Endothelial cell of umbilical vein (primary cell): ENCODE results near the gene VTI1A. TPM values are rescaled to one million over a fixed set of nuclear protein-coding genes. Genes with fewer than 3 reads are reported as not detected.

Source experiments
- BruUV-seq: library from RNA; stranded (reverse); fragments of 400-500 nt; replicated peaks from 2 replicates; lab custom pipeline; 2021; lab: Mats Ljungman, UMichigan
- CTCF ChIA-PET: fragments of 300-600, 350-600 bp; sonication (Branson Sonifier 250); formaldehyde crosslinking; loops from one replicate; lab custom pipeline; 2021; ENCODE audit warnings: antibody characterized with exemption, inconsistent platforms; lab: Charles Lee
- POLR2A ChIA-PET: fragments of 300-600, 350-600 bp; sonication (Branson Sonifier 250); formaldehyde crosslinking; loops from one replicate; lab custom pipeline; 2021; ENCODE audit warnings: antibody characterized with exemption, inconsistent platforms; lab: Charles Lee
- DNase-seq: peaks from one replicate; pipeline ENCODE4 v3.0.0-alpha.2; 2011; ENCODE audit warnings: low read depth, low spot score
- FAIRE-seq: peaks from 2 replicates; lab custom pipeline; 2011; peaks lifted over from hg19 to GRCh38; lab: Jason Lieb, UNC
- H2AFZ ChIP-seq: 2 replicates; pipeline ENCODE4 v1.6.0; 2012; ENCODE audit warnings: low read depth, low read length, control low read depth, inconsistent platforms
- H3K27ac ChIP-seq: 2 replicates; pipeline ENCODE4 v1.5.1; 2011; ENCODE audit warnings: low read depth, mild to moderate bottlenecking, control low read depth, low read length, moderate library complexity; ENCODE audit not compliant: insufficient read depth
- H3K27me3 ChIP-seq, 2 experiments: 2 replicates each; pipeline versions ENCODE4 v1.6.0 to v1.6.1; 2011; ENCODE audit warnings: low read length in 2 of 2, mixed read lengths in 1 of 2; ENCODE audit not compliant: control insufficient read depth in 2 of 2, insufficient read depth in 2 of 2
- H3K36me3 ChIP-seq, 2 experiments: 2 replicates in 1 of 2; 3 replicates in 1 of 2; pipeline ENCODE4 v1.5.1; 2011; ENCODE audit warnings: low read length in 2 of 2, mild to moderate bottlenecking in 1 of 2, moderate library complexity in 1 of 2; ENCODE audit not compliant: control insufficient read depth in 2 of 2, insufficient read depth in 2 of 2; ENCODE audit errors: extremely low read depth in 1 of 2
- H3K4me1 ChIP-seq: 3 replicates; pipeline ENCODE4 v1.5.1; 2011; ENCODE audit warnings: mild to moderate bottlenecking, low read length; ENCODE audit not compliant: control insufficient read depth, insufficient read depth; ENCODE audit errors: extremely low read depth
- H3K4me2 ChIP-seq: 2 replicates; pipeline ENCODE4 v1.6.1; 2011; ENCODE audit warnings: low read length, control low read depth, mixed read lengths; ENCODE audit not compliant: insufficient read depth
- H3K4me3 ChIP-seq, 3 experiments: fragments of 200-600 bp in 1 of 3; sonication (generic), shearing (Covaris generic) in 1 of 3; replicated peaks in 1 of 3; 2 replicates each; pipeline ENCODE4 v1.5.1; 2011 to 2016; ENCODE audit warnings: control low read depth in 3 of 3, low read length in 3 of 3, mild to moderate bottlenecking in 2 of 3, inconsistent platforms in 1 of 3, low read depth in 1 of 3, moderate library complexity in 1 of 3; ENCODE audit not compliant: insufficient read depth in 1 of 3
- H3K79me2 ChIP-seq: 2 replicates; pipeline ENCODE4 v1.6.0; 2012; ENCODE audit warnings: low read length, inconsistent platforms; ENCODE audit not compliant: control insufficient read depth, insufficient read depth
- H3K9ac ChIP-seq: replicated peaks from 2 replicates; pipeline ENCODE3; 2011; ENCODE audit warnings: low read length, control low read depth; ENCODE audit not compliant: insufficient read depth; ENCODE audit errors: extremely low read depth
- H3K9me1 ChIP-seq: replicated peaks from 3 replicates; pipeline ENCODE4 v1.6.0; 2011; ENCODE audit warnings: mild to moderate bottlenecking, low read length; ENCODE audit not compliant: control insufficient read depth, insufficient read depth; ENCODE audit errors: extremely low read depth
- H3K9me3 ChIP-seq: replicated peaks from 2 replicates; pipeline ENCODE4 v1.5.1; 2012; ENCODE audit warnings: low read length, inconsistent platforms; ENCODE audit not compliant: control insufficient read depth, insufficient read depth
- H4K20me1 ChIP-seq: replicated peaks from 2 replicates; pipeline ENCODE3; 2011; ENCODE audit warnings: mild to moderate bottlenecking, low read length; ENCODE audit not compliant: control insufficient read depth, insufficient read depth; ENCODE audit errors: extremely low read depth
- EZH2 ChIP-seq: IDR thresholded peaks from 2 replicates; pipeline ENCODE4 v1.6.1; 2012; ENCODE audit warnings: borderline replicate concordance, low read depth, mild to moderate bottlenecking, moderate library complexity, low read length, inconsistent platforms; ENCODE audit not compliant: severe bottlenecking
- dilution Hi-C: fragments of 300-500 bp; cut with MboI; formaldehyde crosslinking; loops from one replicate; pipeline ENCODE4 v1.15.0; 2019; ENCODE audit warnings: low sequenced_read_pairs; ENCODE audit not compliant: extremely low pct_ligation_motif_present
- intact Hi-C: fragments of 100-400 bp; cut with micrococcal nuclease; formaldehyde crosslinking; loops from one replicate; pipeline ENCODE4 v1.10.0; 2022
- polyA plus RNA-seq, 4 experiments: library from polyadenylated mRNA; depleted of rRNA in 3 of 4; stranded (reverse) in 3 of 4; unstranded in 1 of 4; fragments of >200 nt; gene quantifications; 2 replicates each; pipeline versions ENCODE4 v1.2.1 to v1.2.3, GENCODE V29; 2011 to 2012; ENCODE audit warnings: missing spikeins in 1 of 4
- total RNA-seq: library from RNA; stranded (reverse); gene quantifications from 2 replicates; pipeline ENCODE4 v1.2.3, GENCODE V29; 2021
- TF ChIP-seq, protein P1 (sequence below): IDR thresholded peaks from 2 replicates; pipeline ENCODE4 v1.6.1; 2011; ENCODE audit not compliant: insufficient read depth, insufficient read length
- TF ChIP-seq, protein P2 (sequence below), 2 donors: IDR thresholded peaks; 1 replicate in 1 of 2; 2 replicates in 1 of 2; pipeline ENCODE4 v1.5.1; 2011; ENCODE audit warnings: low read length in 2 of 2, mild to moderate bottlenecking in 2 of 2, moderate library complexity in 2 of 2, control low read depth in 1 of 2, inconsistent platforms in 1 of 2, low read depth in 1 of 2; ENCODE audit not compliant: insufficient read depth in 1 of 2; ENCODE audit errors: extremely low read depth in 1 of 2

VTI1A gene
- total and polyA plus RNA-seq, 2 donors (not counting 3 experiments of a cell fraction or from before 2014, with no cell fraction given) = 10.8 to 35.6 TPM

DNA sequence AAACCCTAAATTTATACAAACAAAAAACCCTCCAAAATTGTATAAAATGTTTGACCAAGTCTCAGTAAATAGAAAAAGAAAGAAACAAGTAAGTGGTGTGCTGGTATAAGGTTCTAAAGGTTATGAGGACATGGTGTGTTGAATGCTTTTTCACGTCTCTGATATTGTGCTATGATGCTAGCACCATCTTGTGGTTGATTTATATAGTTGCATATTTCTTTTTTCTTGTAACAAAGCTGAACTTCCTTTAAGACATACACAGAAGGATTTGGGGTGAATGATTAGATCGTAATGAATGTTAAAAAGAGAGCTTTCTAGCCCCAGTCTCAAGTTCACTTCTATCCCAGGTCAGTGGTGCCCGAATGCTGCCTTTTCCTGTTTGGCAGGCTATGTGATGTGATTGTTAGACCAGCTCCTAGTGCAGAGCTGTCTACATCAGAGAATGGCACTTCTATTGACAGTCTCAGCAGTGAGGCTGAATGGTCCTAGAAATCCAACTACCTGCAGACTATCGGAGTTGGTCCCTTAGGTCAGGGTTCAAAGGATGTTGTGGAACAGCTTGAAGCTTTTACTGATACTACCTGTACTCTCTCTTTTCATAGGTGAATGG, 25.0 kb downstream of the VTI1A start:
- ChIA-PET CTCF (interaction anchor here (0.5 to 2.1 kb wide), 65 partner anchors 9 to 1553 kb away, joined by 3 to 43 read pairs (median 4); partner anchors contain the start of genes ADRA2A, BBIP1, GPAM and VTI1A), POLR2A (no interaction called here)
- H3K4me3 ChIP-seq = no peak overlapping the region
- TF ChIP-seq, protein P1, sequence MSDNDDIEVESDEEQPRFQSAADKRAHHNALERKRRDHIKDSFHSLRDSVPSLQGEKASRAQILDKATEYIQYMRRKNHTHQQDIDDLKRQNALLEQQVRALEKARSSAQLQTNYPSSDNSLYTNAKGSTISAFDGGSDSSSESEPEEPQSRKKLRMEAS = no peak
- TF ChIP-seq, protein P2, sequence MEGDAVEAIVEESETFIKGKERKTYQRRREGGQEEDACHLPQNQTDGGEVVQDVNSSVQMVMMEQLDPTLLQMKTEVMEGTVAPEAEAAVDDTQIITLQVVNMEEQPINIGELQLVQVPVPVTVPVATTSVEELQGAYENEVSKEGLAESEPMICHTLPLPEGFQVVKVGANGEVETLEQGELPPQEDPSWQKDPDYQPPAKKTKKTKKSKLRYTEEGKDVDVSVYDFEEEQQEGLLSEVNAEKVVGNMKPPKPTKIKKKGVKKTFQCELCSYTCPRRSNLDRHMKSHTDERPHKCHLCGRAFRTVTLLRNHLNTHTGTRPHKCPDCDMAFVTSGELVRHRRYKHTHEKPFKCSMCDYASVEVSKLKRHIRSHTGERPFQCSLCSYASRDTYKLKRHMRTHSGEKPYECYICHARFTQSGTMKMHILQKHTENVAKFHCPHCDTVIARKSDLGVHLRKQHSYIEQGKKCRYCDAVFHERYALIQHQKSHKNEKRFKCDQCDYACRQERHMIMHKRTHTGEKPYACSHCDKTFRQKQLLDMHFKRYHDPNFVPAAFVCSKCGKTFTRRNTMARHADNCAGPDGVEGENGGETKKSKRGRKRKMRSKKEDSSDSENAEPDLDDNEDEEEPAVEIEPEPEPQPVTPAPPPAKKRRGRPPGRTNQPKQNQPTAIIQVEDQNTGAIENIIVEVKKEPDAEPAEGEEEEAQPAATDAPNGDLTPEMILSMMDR (IDR thresholded peaks at IDR 0.05; ENCODE audit: extremely low read depth in 1 of 2, insufficient read depth in 1 of 2, low read depth in 1 of 2, low read length in 2 of 2) = peak; percentile 44 to 45
- H3K27ac ChIP-seq = no peak overlapping the region
- no peaks in the 10 kb centered on the region for H3K27me3 ChIP-seq
- H3K36me3 ChIP-seq = no peaks in the 10 kb centered on the region
- H3K4me1 ChIP-seq = no peaks in the 10 kb centered on the region
- no peaks in the 10 kb centered on the region for H4K20me1 ChIP-seq
- intact Hi-C loops = loop anchor here (1.0 kb wide), 3 partner anchors 158 to 1049 kb away; no protein-coding TSS in a partner anchor
- H3K9me1 ChIP-seq = no peaks in the 10 kb centered on the region
- dilution Hi-C loops = no loop called here
- DNase-seq (peak; percentile 66), FAIRE-seq (peak; percentile 67)
- peaks cover 2% of the 10 kb centered on the region for H3K79me2 ChIP-seq
- no peak overlapping the region for H3K9ac ChIP-seq
- H3K9me3 ChIP-seq = no peaks in the 10 kb centered on the region
- no TSS peak for BruUV-seq
- H2AFZ ChIP-seq = no peak overlapping the region
- H3K4me2 ChIP-seq = no peak overlapping the region

DNA sequence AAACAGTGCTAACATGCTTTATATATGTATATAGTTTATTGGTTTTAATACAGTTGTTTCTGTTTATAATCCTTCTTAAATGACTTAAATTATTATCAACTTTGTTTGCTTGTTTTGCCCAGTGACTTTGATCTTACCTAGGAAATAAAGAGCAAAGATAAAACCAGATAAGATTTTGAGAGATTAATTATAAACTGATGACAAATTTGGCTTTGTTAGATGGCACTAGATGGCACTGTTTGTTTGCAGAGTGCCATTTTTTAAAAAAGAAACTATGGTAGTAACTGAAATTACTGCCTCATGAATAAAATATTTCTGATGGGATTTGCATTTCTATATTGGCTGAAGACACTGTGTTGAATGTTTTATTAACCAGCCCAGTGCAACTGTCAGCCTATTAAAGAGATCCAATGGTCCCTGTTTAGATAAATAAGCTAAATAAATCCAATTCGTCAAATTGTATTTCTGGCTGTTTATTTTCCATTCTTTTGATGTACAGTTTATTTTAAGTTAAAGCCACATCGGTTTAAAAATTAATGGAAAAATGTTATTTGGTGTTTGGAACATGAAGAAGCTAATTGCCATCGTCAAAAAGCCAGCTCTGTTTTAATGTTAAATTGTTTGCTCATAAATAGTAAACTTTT, 28.7 kb downstream of the VTI1A start:
- Histone ChIP-seq H3K9me1 (no peaks in the 10 kb centered on the region), H3K79me2 (peaks cover 2% of the 10 kb centered on the region), H3K4me2 (no peak overlapping the region), H3K4me3 (no peak overlapping the region), H4K20me1 (no peaks in the 10 kb centered on the region), H3K4me1 (no peaks in the 10 kb centered on the region), H2AFZ (no peak overlapping the region), H3K36me3 (no peaks in the 10 kb centered on the region), H3K9ac (no peak overlapping the region), H3K27ac (no peak overlapping the region), H3K27me3 (no peaks in the 10 kb centered on the region), H3K9me3 (no peaks in the 10 kb centered on the region)
- ChIA-PET CTCF (interaction anchor here (0.8 to 3.7 kb wide), 11 partner anchors 9 to 1045 kb away, joined by 3 to 39 read pairs (median 5); no protein-coding TSS in a partner anchor), POLR2A (no interaction called here)
- no TSS peak for BruUV-seq
- DNase-seq (peak; percentile 37), FAIRE-seq (no peak)
- TF ChIP-seq, protein P2 (IDR thresholded peaks at IDR 0.05; ENCODE audit: extremely low read depth in 1 of 2, insufficient read depth in 1 of 2, low read depth in 1 of 2, low read length in 2 of 2) = peak; percentile 10 to 32
- TF ChIP-seq EZH2 = no peak
- dilution Hi-C loops = no loop called here
- intact Hi-C loops = loop anchor here (1.0 kb wide), 5 partner anchors 651 to 1088 kb away; no protein-coding TSS in a partner anchor
